GM19438 (cell line): ENCODE results near the gene RCSD1.
"Not testable (repeated sequence)": the region's sequence is repeated elsewhere in the genome, so short reads cannot be mapped to it uniquely, and the experiment has no call there.

Experiments used
- ATAC-seq: cut with Tn5 transposase; IDR thresholded peaks from one replicate; pipeline ENCODE4 v1.9.1; 2021; ENCODE audit warnings: low read depth; ENCODE audit not compliant: unreplicated experiment

RCSD1 gene

GRCh38 chr1:167710836-167711235, 80.8 kb downstream of the RCSD1 start:
- no peak for ATAC-seq

- no peak for ATAC-seq
These were observed 81.8 kb downstream of the RCSD1 start for GRCh38 chr1:167711797-167712196.

- no peak for ATAC-seq
These were observed 83.5 kb downstream of the RCSD1 start for GRCh38 chr1:167713330-167714081.

- peak; percentile 47 for ATAC-seq
These were observed 84.0 kb downstream of the RCSD1 start for GRCh38 chr1:167714098-167714438.

GRCh38 chr1:167714439-167715156, 84.6 kb downstream of the RCSD1 start:
- ATAC-seq, result peak; percentile 48

GRCh38 chr1:167715157-167715999, 85.3 kb downstream of the RCSD1 start:
- peak; percentile 26 for ATAC-seq

GRCh38 chr1:167716000-167716271, 85.9 kb downstream of the RCSD1 start:
- no peak for ATAC-seq

GRCh38 chr1:167717351-167717750, 87.3 kb downstream of the RCSD1 start:
- ATAC-seq, result no peak

GRCh38 chr1:167718914-167719691, 89.1 kb downstream of the RCSD1 start:
- ATAC-seq, result no peak

- ATAC-seq, result not testable (repeated sequence)
These were observed 89.8 kb downstream of the RCSD1 start for GRCh38 chr1:167719715-167720421.

- ATAC-seq, result no peak
These were observed 91.1 kb downstream of the RCSD1 start for GRCh38 chr1:167720965-167721616.

- peak; percentile 84 for ATAC-seq
These were observed 91.7 kb downstream of the RCSD1 start, which contains the start of gene MPZL1 for GRCh38 chr1:167721617-167722151. TSS of gene MPZL1 (plus strand) at chr1:167721982. CDS start at chr1:167722152, 170 bp downstream.

- peak; percentile 23 for ATAC-seq
These were observed 92.3 kb downstream of the RCSD1 start for GRCh38 chr1:167722152-167722869.

GRCh38 chr1:167722870-167723251, 92.8 kb downstream of the RCSD1 start:
- no peak for ATAC-seq

- no peak for ATAC-seq
These were observed 93.8 kb downstream of the RCSD1 start for GRCh38 chr1:167723707-167724323.

- ATAC-seq, result no peak
These were observed 96.0 kb downstream of the RCSD1 start for GRCh38 chr1:167726008-167726407.

GRCh38 chr1:167728818-167729410, 98.9 kb downstream of the RCSD1 start:
- no peak for ATAC-seq

- no peak for ATAC-seq
These were observed 104.2 kb downstream of the RCSD1 start for GRCh38 chr1:167734227-167734626.
